GM08714 (cell line): ENCODE measurements around the gene CENPB.

ENCODE experiments used
- H3K4me3 ChIP-seq: fragments of 200-500 bp; sonication (Bioruptor generic); 2 replicates; pipeline ENCODE4 v1.5.1; 2014; ENCODE audit warnings: mild to moderate bottlenecking, low read length, inconsistent platforms
- ZNF274 ChIP-seq: IDR thresholded peaks from 2 replicates; pipeline ENCODE4 v1.6.1; 2012; ENCODE audit warnings: mild to moderate bottlenecking, low read depth, low read length

CENPB gene

GRCh38 chr20:3777381-3777715 is 9.2 kb downstream of the CENPB start:
- no peak for TF ChIP-seq ZNF274
- H3K4me3 ChIP-seq = no peak overlapping the region; the same call in 1 of the 2 replicates

DNA sequence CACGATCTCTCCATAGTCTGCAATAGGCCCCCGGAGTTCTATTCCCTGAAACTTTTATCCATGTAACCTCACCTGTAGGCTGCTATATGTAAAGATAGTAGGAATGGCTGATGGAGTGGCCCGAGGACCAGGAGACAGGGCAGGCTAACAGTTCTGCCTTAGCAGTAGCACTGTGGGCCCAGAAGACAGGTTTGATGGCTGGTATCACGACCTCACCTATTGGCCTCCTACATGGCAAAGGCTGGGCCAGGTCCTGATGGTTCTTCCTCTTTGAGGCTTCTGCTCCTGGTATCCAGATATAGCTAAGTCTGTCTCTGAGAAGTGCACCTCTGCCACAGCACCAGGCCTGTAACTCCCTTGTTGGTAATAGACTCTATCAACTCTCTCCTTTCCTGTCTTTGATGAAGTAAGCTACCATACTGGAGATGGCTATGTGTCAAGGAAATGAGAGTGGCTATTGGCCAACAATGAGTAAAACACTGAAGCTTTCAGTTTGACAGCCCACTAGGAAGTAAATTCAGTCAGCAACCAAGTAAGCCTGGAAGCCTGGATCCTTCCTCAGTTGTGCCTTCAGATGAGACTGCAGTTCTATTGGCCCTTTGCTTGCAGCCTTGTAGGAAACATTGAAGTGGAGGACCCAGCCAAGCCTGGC is 11.0 kb downstream of the CENPB start:
- H3K4me3 ChIP-seq = no peak overlapping the region
- no peak for TF ChIP-seq ZNF274

DNA sequence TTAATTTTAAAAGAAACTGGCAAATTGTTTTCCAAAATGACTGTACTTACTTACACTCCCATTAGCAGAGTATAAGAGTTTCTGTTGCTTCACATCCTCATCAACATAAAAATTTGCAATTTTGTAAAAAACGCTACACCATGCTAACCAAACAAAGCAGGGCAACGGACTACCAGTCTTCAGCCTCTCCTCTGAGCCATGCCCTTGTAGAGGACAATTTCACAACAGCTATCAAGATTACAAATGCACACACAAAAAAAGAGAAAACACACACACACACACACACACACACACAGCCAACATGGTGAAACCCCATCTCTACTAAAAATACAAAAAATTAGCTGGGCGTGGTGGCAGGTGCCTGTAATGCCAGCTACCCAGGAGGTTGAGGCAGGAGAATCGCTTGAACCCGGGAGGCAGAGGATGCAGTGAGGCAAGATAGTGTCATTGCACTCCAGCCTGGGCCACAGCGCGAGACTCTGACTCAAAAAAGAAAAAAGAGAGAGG is 14.9 kb downstream of the CENPB start:
- no peak for TF ChIP-seq ZNF274
- H3K4me3 ChIP-seq = no peak overlapping the region

DNA sequence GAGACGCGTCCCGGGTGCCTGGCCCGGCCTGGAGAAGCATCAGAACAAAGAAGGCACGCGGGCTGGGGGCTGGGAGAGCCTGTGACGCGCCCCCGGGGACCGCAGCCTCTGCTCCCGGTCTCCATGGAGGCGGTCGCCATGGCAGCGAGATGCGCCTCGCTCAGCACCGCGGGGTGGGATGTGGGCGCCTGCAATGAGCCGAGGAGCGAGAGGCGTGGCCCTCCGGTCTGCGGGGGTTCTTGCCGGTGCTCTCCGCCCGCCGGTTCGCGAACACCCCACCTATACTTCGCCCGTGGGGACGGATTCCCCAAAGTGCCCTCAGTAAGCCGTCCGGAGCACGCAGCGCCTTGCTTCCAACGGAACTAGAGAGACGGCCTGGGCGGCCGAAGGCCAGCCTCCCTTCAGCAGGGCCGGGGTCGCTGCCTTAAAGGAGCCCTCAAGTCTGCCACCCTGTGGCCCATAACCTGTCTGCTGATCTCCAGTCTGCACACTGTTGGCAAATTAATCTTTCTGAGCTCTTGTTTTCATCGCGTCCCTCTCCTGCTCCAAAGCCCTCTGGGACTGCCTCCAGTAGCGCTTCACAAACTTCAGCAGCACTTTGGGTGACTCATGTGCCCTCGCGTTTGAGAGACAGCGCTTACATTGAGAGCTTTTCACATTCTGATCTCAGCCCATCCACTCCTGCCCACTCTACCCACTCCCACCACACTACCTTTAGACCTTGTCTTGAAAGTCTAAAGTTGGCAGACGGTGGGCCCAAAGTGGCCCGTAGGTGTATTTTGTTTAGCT is 18.0 kb downstream of the CENPB start:
- no peak for TF ChIP-seq ZNF274
- H3K4me3 ChIP-seq = peak overlapping the region; percentile 63; the same call in 1 of the 2 replicates

DNA sequence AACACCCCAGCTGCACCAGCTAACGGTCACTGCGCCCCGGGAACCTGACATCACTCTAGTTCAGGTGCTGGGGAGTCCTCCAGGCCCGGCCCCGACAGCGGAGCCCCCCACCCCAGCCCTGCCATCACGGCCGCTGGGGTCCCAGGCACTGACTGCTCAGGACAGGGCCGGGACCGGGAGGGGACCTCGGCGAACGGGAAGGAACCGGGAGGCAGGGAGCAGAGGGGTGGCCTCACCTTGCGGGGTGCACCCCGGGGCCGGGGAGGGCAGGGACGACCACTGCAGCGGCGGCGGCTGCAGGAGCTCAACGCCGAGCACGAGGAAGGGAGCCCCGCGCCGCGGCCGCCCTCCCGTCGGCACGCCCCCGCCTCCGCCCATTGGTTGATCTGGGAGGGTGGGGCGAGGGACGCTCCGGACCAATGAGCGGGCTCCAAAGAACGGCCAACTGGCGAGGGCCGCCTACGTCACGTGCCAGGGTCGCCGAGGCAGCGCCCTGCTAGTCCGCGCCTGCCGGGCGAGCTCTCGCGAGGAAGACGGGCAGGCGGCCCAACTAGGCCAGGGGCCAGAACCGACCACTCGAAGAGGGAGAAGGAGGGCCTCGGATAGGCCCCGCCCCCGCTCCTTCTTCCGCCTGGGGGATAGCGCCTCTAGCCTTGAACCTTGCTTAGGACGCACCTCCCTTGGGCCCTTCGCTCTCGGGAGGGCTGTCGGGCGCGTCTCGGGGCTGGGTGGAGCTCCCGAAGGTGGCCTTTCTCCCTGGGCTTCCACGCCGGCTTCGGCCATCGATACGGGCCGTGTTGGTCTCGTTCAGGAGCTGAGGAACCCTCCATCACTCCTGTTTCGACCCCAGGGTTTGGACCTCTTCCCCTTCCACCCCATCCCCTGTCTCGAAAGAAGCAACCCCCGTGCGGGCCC is 18.9 kb downstream of the CENPB start, which contains the start of gene ADISSP:
TSS of gene ADISSP (minus strand) at position 327 of the 915 bp plus-strand sequence. CDS start 7,653 bp downstream, outside the sequence.
- TF ChIP-seq ZNF274 = no peak
- H3K4me3 ChIP-seq = peak within 1 kb of the TSS; percentile 76

DNA sequence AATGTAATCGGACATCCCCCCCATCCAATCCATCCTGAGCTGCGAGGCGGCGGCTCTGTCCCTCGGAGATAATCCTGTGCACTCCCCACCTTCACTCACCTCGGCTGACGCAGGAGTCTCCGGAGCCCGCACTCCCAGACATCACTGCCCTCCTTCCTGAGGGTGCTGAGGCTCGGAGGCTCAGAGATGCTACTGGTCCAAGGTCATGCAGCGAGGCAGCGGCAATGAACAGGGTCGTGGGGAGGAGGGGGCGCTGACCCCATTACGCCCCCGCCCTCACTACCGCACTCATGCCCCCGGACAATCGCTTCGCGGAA is 19.5 kb downstream of the CENPB start:
- TF ChIP-seq ZNF274 = no peak

GRCh38 chr20:3766422-3767109 is 20.0 kb downstream of the CENPB start:
- no peak for TF ChIP-seq ZNF274
- H3K4me3 ChIP-seq = peak overlapping the region; percentile 76; the same call in 1 of the 2 replicates

More for the DNA sequence above, 19.5 kb downstream of the CENPB start:
- H3K4me3 ChIP-seq = peak overlapping the region; percentile 76

- no peak for TF ChIP-seq ZNF274
- no peak overlapping the region for H3K4me3 ChIP-seq
Measured at GRCh38 chr20:3765171-3765882, 21.2 kb downstream of the CENPB start.

- TF ChIP-seq ZNF274 = no peak
- H3K4me3 ChIP-seq = no peak overlapping the region
Measured at GRCh38 chr20:3764659-3765058, 21.9 kb downstream of the CENPB start.

GRCh38 chr20:3763671-3764601 is 22.6 kb downstream of the CENPB start:
- TF ChIP-seq ZNF274 = no peak
- H3K4me3 ChIP-seq = no peak overlapping the region

DNA sequence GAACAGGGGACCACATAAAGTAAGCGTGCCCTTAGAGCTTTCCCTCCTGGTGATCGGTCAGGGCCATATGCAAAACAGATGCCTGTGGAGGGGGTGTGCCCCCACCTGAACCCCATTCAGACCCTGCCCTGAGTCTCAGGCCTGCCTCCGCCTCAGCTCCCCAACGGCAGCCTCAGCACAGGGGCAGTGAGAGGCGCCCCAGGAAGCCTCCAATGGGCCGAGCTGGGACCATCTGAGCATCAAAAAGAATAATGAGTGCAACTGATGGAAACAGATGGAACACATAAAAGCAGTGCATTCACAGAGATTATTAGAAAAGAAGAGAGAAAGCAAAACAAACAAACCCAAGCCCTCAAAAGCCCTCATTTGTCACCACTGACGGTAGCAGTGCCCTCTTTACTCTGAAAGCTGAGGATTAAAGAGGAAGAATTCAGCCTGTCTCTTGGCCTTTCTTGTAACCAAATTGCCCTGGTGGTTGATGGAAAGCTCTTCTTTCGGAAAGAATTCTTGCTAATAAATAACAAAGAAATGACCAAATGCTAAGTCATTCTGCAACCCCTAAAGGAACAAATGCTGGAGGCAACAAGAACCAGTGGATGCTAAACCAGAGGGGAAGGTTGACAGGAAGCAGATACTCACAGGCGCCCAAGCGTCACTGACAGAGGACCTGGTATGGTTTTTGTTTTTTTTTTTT is 25.7 kb downstream of the CENPB start:
- H3K4me3 ChIP-seq = no peak overlapping the region
- no peak for TF ChIP-seq ZNF274
